HepG2 (cell line): ENCODE measurements around the gene PBOV1. TPM values are rescaled to one million over a fixed set of nuclear protein-coding genes. Genes with fewer than 3 reads are reported as not detected.
A peak's percentile ranks its signal among the peaks of the same experiment; 100 is the strongest.

ENCODE experiments used
- ATAD3A ChIP-seq: sonication (generic); formaldehyde crosslinking; IDR thresholded peaks from 2 replicates; pipeline ENCODE4 v1.4.0; 2020; ENCODE audit warnings: missing genetic modification reagents
- ATF1 ChIP-seq: IDR thresholded peaks from 2 replicates; pipeline ENCODE4 v1.6.1; 2016; ENCODE audit warnings: mild to moderate bottlenecking, control low read depth
- DNMT3B ChIP-seq: conservative IDR thresholded peaks from 2 replicates; pipeline ENCODE4 v1.6.1; 2016; ENCODE audit warnings: missing biosample characterization, control low read depth
- FOXA3 ChIP-seq: IDR thresholded peaks from 2 replicates; pipeline ENCODE4 v1.6.1; 2016; ENCODE audit warnings: missing genetic modification reagents, missing compliant biosample characterization
- HNRNPH1 ChIP-seq: fragments of 200-400 bp; formaldehyde crosslinking; optimal IDR thresholded peaks from 2 replicates; pipeline ENCODE3; 2017; ENCODE audit warnings: mild to moderate bottlenecking, low read depth, low read length
- MEIS1 ChIP-seq: sonication (generic); formaldehyde crosslinking; IDR thresholded peaks from 2 replicates; pipeline ENCODE4 v1.9.0; 2021; ENCODE audit warnings: mild to moderate bottlenecking, missing genetic modification reagents, moderate library complexity, borderline replicate concordance
- MLX ChIP-seq: IDR thresholded peaks from 2 replicates; pipeline ENCODE4 v1.6.1; 2016
- MTA3 ChIP-seq: sonication (generic); formaldehyde crosslinking; IDR thresholded peaks from 2 replicates; pipeline ENCODE4 v1.4.0; 2020; ENCODE audit warnings: missing genetic modification reagents
- MYNN ChIP-seq: sonication (generic); formaldehyde crosslinking; IDR thresholded peaks from 2 replicates; pipeline ENCODE4 v1.4.0; 2020; ENCODE audit warnings: mild to moderate bottlenecking, low read depth, missing genetic modification reagents
- MZF1 ChIP-seq: sonication (generic); formaldehyde crosslinking; IDR thresholded peaks from 2 replicates; pipeline ENCODE4 v1.8.1; 2023; ENCODE audit warnings: mild to moderate bottlenecking, missing genetic modification reagents, borderline replicate concordance
- NFE2L2 ChIP-seq: fragments of 150-350 bp; IDR thresholded peaks from 2 replicates; pipeline ENCODE4 v1.6.1; 2014; ENCODE audit warnings: low read length
- PAF1 ChIP-seq: IDR thresholded peaks from 2 replicates; pipeline ENCODE4 v1.6.1; 2016; ENCODE audit warnings: missing genetic modification reagents, missing compliant biosample characterization
- PRMT3 ChIP-seq: sonication (generic); formaldehyde crosslinking; IDR thresholded peaks from 2 replicates; pipeline ENCODE4 v1.8.1; 2022; ENCODE audit warnings: low read depth, mild to moderate bottlenecking, moderate library complexity, missing genetic modification reagents, borderline replicate concordance
- RXRA ChIP-seq: sonication (generic); formaldehyde crosslinking; IDR thresholded peaks from 2 replicates; pipeline ENCODE4 v1.5.1; 2020; ENCODE audit warnings: missing genetic modification reagents
- SALL2 ChIP-seq: sonication (generic); formaldehyde crosslinking; IDR thresholded peaks from 2 replicates; pipeline ENCODE4 v1.8.1; 2023; ENCODE audit warnings: mild to moderate bottlenecking, missing genetic modification reagents, inconsistent platforms
- SSRP1 ChIP-seq: IDR thresholded peaks from 2 replicates; pipeline ENCODE4 v1.6.1; 2016; ENCODE audit warnings: control low read depth
- TARDBP ChIP-seq: sonication (generic); formaldehyde crosslinking; IDR thresholded peaks from 2 replicates; pipeline ENCODE4 v1.8.0; 2022; ENCODE audit warnings: mild to moderate bottlenecking, missing genetic modification reagents
- TCF7L2 ChIP-seq: IDR thresholded peaks from 2 replicates; pipeline ENCODE4 v1.6.1; 2011; ENCODE audit warnings: mild to moderate bottlenecking, low read depth, low read length, moderate library complexity
- TGIF2 ChIP-seq: IDR thresholded peaks from 2 replicates; pipeline ENCODE4 v1.6.1; 2016; ENCODE audit warnings: control low read depth, missing compliant biosample characterization
- YEATS4 ChIP-seq: sonication (generic); formaldehyde crosslinking; IDR thresholded peaks from 2 replicates; pipeline ENCODE4 v1.4.0; 2020; ENCODE audit warnings: missing genetic modification reagents, borderline replicate concordance
- ZNF124 ChIP-seq: sonication (generic); formaldehyde crosslinking; IDR thresholded peaks from 2 replicates; pipeline ENCODE4 v1.4.0; 2020; ENCODE audit warnings: missing genetic modification reagents
- ZNF230 ChIP-seq: sonication (generic); formaldehyde crosslinking; IDR thresholded peaks from 2 replicates; pipeline ENCODE4 v1.4.0; 2020; ENCODE audit warnings: mild to moderate bottlenecking, missing genetic modification reagents
- ZNF33A ChIP-seq: sonication (generic); formaldehyde crosslinking; IDR thresholded peaks from 2 replicates; pipeline ENCODE4 v1.5.1; 2020; ENCODE audit warnings: missing genetic modification reagents, mild to moderate bottlenecking, moderate library complexity, borderline replicate concordance
- ZNF550 ChIP-seq: sonication (generic); formaldehyde crosslinking; IDR thresholded peaks from 2 replicates; pipeline ENCODE4 v1.4.0; 2020; ENCODE audit warnings: mild to moderate bottlenecking, missing genetic modification reagents, borderline replicate concordance
- ZNF570 ChIP-seq: sonication (generic); formaldehyde crosslinking; IDR thresholded peaks from 2 replicates; pipeline ENCODE4 v1.4.0; 2020; ENCODE audit warnings: mild to moderate bottlenecking, missing genetic modification reagents, borderline replicate concordance
- ZNF574 ChIP-seq: sonication (generic); formaldehyde crosslinking; IDR thresholded peaks from 2 replicates; pipeline ENCODE4 v1.4.0; 2020; ENCODE audit warnings: missing genetic modification reagents
- ZNF740 ChIP-seq: sonication (generic); formaldehyde crosslinking; IDR thresholded peaks from 2 replicates; pipeline ENCODE4 v1.4.0; 2020; ENCODE audit warnings: missing genetic modification reagents
- ZNF780A ChIP-seq: sonication (generic); formaldehyde crosslinking; IDR thresholded peaks from 2 replicates; pipeline ENCODE4 v1.8.0; 2022; ENCODE audit warnings: mild to moderate bottlenecking, missing genetic modification reagents, moderate library complexity
- ZNF850 ChIP-seq: sonication (generic); formaldehyde crosslinking; conservative IDR thresholded peaks from 2 replicates; pipeline ENCODE4 v1.9.0; 2021; ENCODE audit warnings: mild to moderate bottlenecking, missing genetic modification reagents
- polyA plus RNA-seq, 8 experiments: library from polyadenylated mRNA; depleted of rRNA in 3 of 8; stranded (reverse) in 7 of 8; unstranded in 1 of 8; fragments of >200 nt; fragmentation: Illumina TruSeq in 4 of 8; extraction: Trizol in 4 of 8; gene quantifications; 2 replicates each; pipeline versions ENCODE4 v1.2.1 to v1.2.3, GENCODE V29; 2011 to 2016; ENCODE audit warnings: low read depth in 4 of 8, missing spikeins in 1 of 8, mixed read lengths in 1 of 8; ENCODE audit not compliant: insufficient read depth in 1 of 8
- total RNA-seq, 5 experiments: library from RNA; depleted of rRNA; stranded (reverse); fragments of >200 nt; fragmentation: Illumina TruSeq; extraction: Trizol; gene quantifications; 2 replicates each; pipeline ENCODE4 v1.2.3, GENCODE V29; 2016; ENCODE audit warnings: low read depth in 1 of 5

Gene PBOV1
- total and polyA plus RNA-seq, 2 of the 13 experiments (the other 11 are each of a cell fraction or from before 2014, with no cell fraction given), result not detected

GRCh38 chr6:138222901-138223546 lies 4.7 kb upstream of the PBOV1 start (continued):
- no peak for TF ChIP-seq MZF1
- no peak for TF ChIP-seq ZNF550
- TF ChIP-seq FOXA3 (CRISPR knock-in tag), result peak; percentile 100
- TF ChIP-seq TARDBP (CRISPR knock-in tag), result peak; percentile 84
- no peak for TF ChIP-seq PRMT3 (CRISPR knock-in tag)
- no peak for TF ChIP-seq NFE2L2
- no peak for TF ChIP-seq ZNF33A
- TF ChIP-seq RXRA (CRISPR knock-in tag), result peak; percentile 58; the same call in 1 of the 2 replicates
- peak; percentile 52; the same call in 1 of the 2 replicates for TF ChIP-seq YEATS4 (CRISPR knock-in tag)
- TF ChIP-seq SALL2 (CRISPR knock-in tag), result 0 out of 2 replicates have a peak, but pooled peaks have one; percentile 33
- TF ChIP-seq MEIS1 (CRISPR knock-in tag), result no peak
- no peak for TF ChIP-seq ZNF850
- no peak for TF ChIP-seq ATAD3A (CRISPR knock-in tag)
- peak; percentile 50; the same call in 1 of the 2 replicates for TF ChIP-seq ZNF124 (CRISPR knock-in tag)
- TF ChIP-seq TCF7L2, result no peak
- no peak for TF ChIP-seq PAF1 (CRISPR knock-in tag)
- peak; percentile 92; the same call in 1 of the 2 replicates for TF ChIP-seq SSRP1 (CRISPR knock-in tag)
- TF ChIP-seq HNRNPH1, result no peak
- TF ChIP-seq ZNF740, result no peak
- 0 out of 2 replicates have a peak, but pooled peaks have one; percentile 36 for TF ChIP-seq ZNF230
- no peak for TF ChIP-seq MTA3 (CRISPR knock-in tag)
- TF ChIP-seq MLX (CRISPR knock-in tag), result peak; percentile 96
- no peak for TF ChIP-seq ZNF780A (CRISPR knock-in tag)
- peak; percentile 49; the same call in 1 of the 2 replicates for TF ChIP-seq ATF1 (CRISPR knock-in tag)
- peak; percentile 94 for TF ChIP-seq DNMT3B (CRISPR knock-in tag)
- no peak for TF ChIP-seq ZNF570 (CRISPR knock-in tag)
- TF ChIP-seq TGIF2 (CRISPR knock-in tag), result peak; percentile 83; the same call in 1 of the 2 replicates
- TF ChIP-seq MYNN (CRISPR knock-in tag), result no peak
- TF ChIP-seq ZNF574 (CRISPR knock-in tag), result 0 out of 2 replicates have a peak, but pooled peaks have one; percentile 41
